HepG2 (cell line): Measurements from ENCODE around the gene SLC34A3. TPM values are rescaled to one million over a fixed set of nuclear protein-coding genes. Genes with fewer than 3 reads are reported as not detected.

Experiments used
- ATAD3A ChIP-seq: sonication (generic); formaldehyde crosslinking; IDR thresholded peaks from 2 replicates; pipeline ENCODE4 v1.4.0; 2020; ENCODE audit warnings: missing genetic modification reagents
- ATF6 ChIP-seq: sonication (generic); formaldehyde crosslinking; conservative IDR thresholded peaks from 2 replicates; pipeline ENCODE4 v1.4.0; 2020; ENCODE audit warnings: missing genetic modification reagents
- BRF2 ChIP-seq: sonication (generic); formaldehyde crosslinking; IDR thresholded peaks from 2 replicates; pipeline ENCODE4 v1.8.1; 2022; ENCODE audit warnings: mild to moderate bottlenecking, missing genetic modification reagents
- CAMTA2 ChIP-seq: sonication (generic); formaldehyde crosslinking; IDR thresholded peaks from 2 replicates; pipeline ENCODE4 v1.4.0; 2020; ENCODE audit warnings: mild to moderate bottlenecking, missing genetic modification reagents, borderline replicate concordance
- CCDC6 ChIP-seq: sonication (generic); formaldehyde crosslinking; IDR thresholded peaks from 2 replicates; pipeline ENCODE4 v1.8.1; 2022; ENCODE audit warnings: mild to moderate bottlenecking, missing genetic modification reagents, moderate library complexity
- GATAD1 ChIP-seq: IDR thresholded peaks from 2 replicates; pipeline ENCODE4 v1.6.1; 2016; ENCODE audit warnings: missing genetic modification reagents, missing compliant biosample characterization
- GLI4 ChIP-seq: sonication (generic); formaldehyde crosslinking; IDR thresholded peaks from 2 replicates; pipeline ENCODE4 v1.5.1; 2020; ENCODE audit warnings: missing genetic modification reagents, mild to moderate bottlenecking, moderate library complexity, borderline replicate concordance
- HHEX ChIP-seq: IDR thresholded peaks from 2 replicates; pipeline ENCODE4 v1.6.1; 2016; ENCODE audit warnings: control low read depth
- IKZF1 ChIP-seq: fragments of 450-650 bp; IDR thresholded peaks from 2 replicates; pipeline ENCODE4 v1.7.1; 2016
- MTF1 ChIP-seq: sonication (generic); formaldehyde crosslinking; IDR thresholded peaks from 2 replicates; pipeline ENCODE4 v1.5.0; 2020; ENCODE audit warnings: missing genetic modification reagents
- NFRKB ChIP-seq: fragments of 450-650 bp; IDR thresholded peaks from 2 replicates; pipeline ENCODE4 v1.6.1; 2017
- NR2C2 ChIP-seq: sonication (generic); formaldehyde crosslinking; IDR thresholded peaks from 2 replicates; pipeline ENCODE4 v1.4.0; 2020; ENCODE audit warnings: missing genetic modification reagents, mild to moderate bottlenecking, moderate library complexity, borderline replicate concordance
- PCBP1 ChIP-seq: fragments of 200-400 bp; formaldehyde crosslinking; IDR thresholded peaks from 2 replicates; pipeline ENCODE4 v1.6.1; 2017; ENCODE audit warnings: mild to moderate bottlenecking, low read depth, low read length, borderline replicate concordance
- PRPF4 ChIP-seq: fragments of 200-400 bp; formaldehyde crosslinking; IDR thresholded peaks from 2 replicates; pipeline ENCODE4 v1.6.1; 2016; ENCODE audit warnings: low read length, low read depth; ENCODE audit not compliant: poor library complexity, severe bottlenecking
- REXO4 ChIP-seq: sonication (generic); formaldehyde crosslinking; IDR thresholded peaks from 2 replicates; pipeline ENCODE4 v1.8.0; 2022; ENCODE audit warnings: missing genetic modification reagents, mild to moderate bottlenecking, borderline replicate concordance
- SNRNP70 ChIP-seq: fragments of 200-400 bp; formaldehyde crosslinking; IDR thresholded peaks from 2 replicates; pipeline ENCODE4 v1.6.1; 2017; ENCODE audit warnings: mild to moderate bottlenecking, low read depth, low read length, moderate library complexity
- ZC3H13 ChIP-seq: sonication (generic); formaldehyde crosslinking; IDR thresholded peaks from 2 replicates; pipeline ENCODE4 v1.8.1; 2023; ENCODE audit warnings: mild to moderate bottlenecking, missing genetic modification reagents, moderate library complexity
- ZFP36 ChIP-seq: fragments of 150-350 bp; IDR thresholded peaks from 2 replicates; pipeline ENCODE4 v1.6.1; 2018; ENCODE audit warnings: borderline replicate concordance, low read length, low read depth; ENCODE audit not compliant: partially characterized antibody
- ZNF318 ChIP-seq: sonication (generic); formaldehyde crosslinking; IDR thresholded peaks from 2 replicates; pipeline ENCODE4 v1.4.0; 2020; ENCODE audit warnings: mild to moderate bottlenecking, missing genetic modification reagents
- ZNF367 ChIP-seq: sonication (generic); formaldehyde crosslinking; IDR thresholded peaks from 2 replicates; pipeline ENCODE4 v1.4.0; 2020; ENCODE audit warnings: missing genetic modification reagents, borderline replicate concordance
- polyA plus RNA-seq, 8 experiments: library from polyadenylated mRNA; depleted of rRNA in 3 of 8; stranded (reverse) in 7 of 8; unstranded in 1 of 8; fragments of >200 nt; fragmentation: Illumina TruSeq in 4 of 8; extraction: Trizol in 4 of 8; gene quantifications; 2 replicates each; pipeline versions ENCODE4 v1.2.1 to v1.2.3, GENCODE V29; 2011 to 2016; ENCODE audit warnings: low read depth in 4 of 8, missing spikeins in 1 of 8, mixed read lengths in 1 of 8; ENCODE audit not compliant: insufficient read depth in 1 of 8
- total RNA-seq, 5 experiments: library from RNA; depleted of rRNA; stranded (reverse); fragments of >200 nt; fragmentation: Illumina TruSeq; extraction: Trizol; gene quantifications; 2 replicates each; pipeline ENCODE4 v1.2.3, GENCODE V29; 2016; ENCODE audit warnings: low read depth in 1 of 5

The SLC34A3 gene
- total and polyA plus RNA-seq, 2 of the 13 experiments (the other 11 are each of a cell fraction or from before 2014, with no cell fraction given), result 0.07 to 1.0 TPM

GRCh38 chr9:137236238-137236935, 5.7 kb downstream of the SLC34A3 start (continued):
- TF ChIP-seq ZNF318 (CRISPR knock-in tag) (no peak), MTF1 (no peak), CCDC6 (CRISPR knock-in tag) (no peak), ZFP36 (no peak), PRPF4 (no peak), IKZF1 (no peak), BRF2 (CRISPR knock-in tag) (no peak), ZNF367 (no peak), PCBP1 (no peak), SNRNP70 (no peak), NR2C2 (CRISPR knock-in tag) (peak; percentile 41), ATF6 (no peak), GLI4 (CRISPR knock-in tag) (peak; percentile 73; the same call in 1 of the 2 replicates), GATAD1 (peak; percentile 77; the same call in 1 of the 2 replicates), ATAD3A (CRISPR knock-in tag) (no peak), HHEX (no peak), CAMTA2 (CRISPR knock-in tag) (no peak; the same call in 1 of the 2 replicates), NFRKB (no peak), ZC3H13 (CRISPR knock-in tag) (peak; percentile 91), REXO4 (CRISPR knock-in tag) (no peak)
